T follicular helper cell (primary cell): ENCODE results near the gene SYNM.

Source experiments
- DNase-seq: peaks from one replicate; pipeline ENCODE4 v3.0.0-alpha.2; 2020; ENCODE audit warnings: low read depth

Gene SYNM

GRCh38 chr15:99168601-99169580 lies 64.0 kb downstream of the SYNM start:
- no peak for DNase-seq

DNA sequence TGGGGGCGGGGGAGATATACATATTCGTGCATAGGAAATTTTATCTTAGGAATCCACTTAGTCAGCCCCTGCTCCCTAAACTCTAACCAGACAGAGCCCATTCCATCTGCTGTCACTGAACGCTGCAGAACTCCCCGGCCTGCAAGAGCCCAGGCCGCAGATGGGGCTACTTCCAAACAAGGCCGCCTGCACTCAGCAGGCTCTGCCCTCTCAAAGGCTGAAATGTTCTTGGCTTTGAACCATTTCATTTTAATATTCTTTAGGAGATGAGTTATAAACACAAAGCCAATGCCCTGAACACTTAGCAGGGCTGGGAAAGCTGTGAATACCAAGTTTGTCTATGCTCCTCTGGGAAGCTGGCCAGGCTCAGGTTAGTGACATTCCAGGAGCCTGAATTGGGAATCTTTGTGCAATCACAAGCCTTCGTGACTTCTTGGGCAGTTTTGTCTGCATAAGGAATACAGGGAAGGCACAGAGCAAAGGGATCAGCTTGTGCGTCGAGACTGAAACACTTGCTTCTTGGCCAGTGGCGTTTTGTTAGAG lies 65.0 kb downstream of the SYNM start:
- DNase-seq, result no peak

- no peak for DNase-seq
Observed at GRCh38 chr15:99170476-99171065, 65.7 kb downstream of the SYNM start.

DNA sequence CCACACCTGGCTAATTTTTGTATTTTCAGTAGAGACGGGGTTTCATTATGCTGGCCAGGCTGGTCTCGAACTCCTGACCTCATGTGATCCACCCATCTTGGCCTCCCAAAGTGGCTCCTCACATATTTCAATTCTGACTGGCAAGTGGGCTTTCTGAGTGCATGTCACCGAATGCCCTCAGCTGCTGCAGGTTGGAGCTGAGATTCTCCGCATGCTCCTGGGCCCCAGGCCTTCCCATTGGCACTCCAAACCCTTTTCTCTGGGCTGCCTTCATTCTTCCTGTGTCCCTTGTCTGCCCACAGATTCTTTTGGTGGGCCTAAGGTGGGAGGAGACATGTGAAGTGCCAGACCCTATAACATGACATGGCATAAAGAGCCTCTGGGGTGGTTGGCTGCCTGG lies 67.3 kb downstream of the SYNM start:
- DNase-seq, result no peak

- DNase-seq, result no peak
Observed at GRCh38 chr15:99172989-99173388, 68.1 kb downstream of the SYNM start.

DNA sequence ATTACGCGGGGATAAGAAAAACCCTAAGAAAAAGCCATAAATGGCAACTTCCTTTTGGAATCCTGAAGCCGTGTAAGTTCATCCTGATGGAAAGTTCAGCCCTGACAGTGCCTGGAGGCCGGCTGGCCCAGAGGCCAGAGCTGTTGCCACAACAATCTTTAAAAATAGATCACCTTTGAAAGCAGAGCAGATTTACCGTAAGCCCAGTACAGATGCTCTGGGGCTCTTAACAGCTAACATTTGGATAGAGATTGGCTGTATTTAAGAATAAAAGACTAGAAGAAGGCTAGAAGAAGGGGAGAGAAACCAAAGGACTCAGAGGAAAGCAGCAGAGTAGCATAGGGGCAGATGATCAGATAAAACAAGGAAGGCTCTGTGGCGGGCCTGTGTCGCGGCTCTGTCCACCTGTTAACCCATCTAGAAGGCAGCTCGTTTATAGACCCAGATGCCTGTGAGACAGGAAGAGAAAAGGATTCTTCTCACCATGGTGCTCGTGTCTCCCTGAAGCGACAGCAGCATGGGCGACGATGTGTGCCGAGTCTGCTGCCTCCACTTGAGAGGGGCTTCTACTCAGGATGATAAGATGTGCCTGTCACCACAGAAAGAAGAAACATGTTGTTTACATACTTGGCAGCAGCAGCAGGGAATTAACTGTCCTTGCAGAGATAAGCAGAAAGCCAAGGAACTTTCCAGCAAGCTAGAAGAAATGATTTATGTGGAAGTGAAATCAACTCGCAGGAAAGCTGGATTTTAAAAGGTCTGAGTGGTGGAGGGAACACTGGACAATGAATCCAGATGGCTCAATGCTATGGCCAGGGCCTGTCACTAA lies 69.9 kb downstream of the SYNM start:
- DNase-seq, result no peak

GRCh38 chr15:99176757-99177156 lies 71.9 kb downstream of the SYNM start:
- DNase-seq, result no peak

GRCh38 chr15:99177679-99178078 lies 72.8 kb downstream of the SYNM start:
- no peak for DNase-seq

- DNase-seq, result no peak
Observed at GRCh38 chr15:99180086-99180963, 75.4 kb downstream of the SYNM start.

- no peak for DNase-seq
Observed at GRCh38 chr15:99180964-99181306, 76.1 kb downstream of the SYNM start.

DNA sequence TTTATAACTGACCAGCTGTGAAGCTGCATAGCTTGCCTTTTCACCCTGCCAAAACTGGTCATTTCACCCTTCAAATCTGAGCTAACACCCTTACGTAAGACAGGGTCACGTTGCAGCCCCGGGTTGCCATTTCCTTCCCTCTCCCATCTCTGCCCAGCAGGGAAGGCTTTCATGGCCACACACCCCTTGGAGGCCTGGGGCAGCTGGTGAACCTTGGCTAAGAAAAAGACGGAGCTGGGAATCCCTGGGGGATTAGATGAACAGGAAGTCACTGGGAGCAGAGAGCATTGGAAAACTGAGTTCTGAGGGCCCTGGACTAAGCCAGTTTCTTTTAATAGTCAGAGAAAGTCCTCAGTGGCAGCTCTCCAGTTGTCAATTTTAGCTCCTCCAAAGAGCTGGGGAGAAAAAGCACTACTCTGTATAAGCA lies 76.7 kb downstream of the SYNM start:
- DNase-seq, result no peak

GRCh38 chr15:99182791-99183190 lies 77.9 kb downstream of the SYNM start:
- DNase-seq, result no peak
